ENCODE data around the gene TBC1D3G.
"Not testable (repeated sequence)": the region's sequence is repeated elsewhere in the genome, so short reads cannot be mapped to it uniquely, and the experiment has no call there.

TBC1D3G gene

GRCh38 chr17:36323584-36323983, at the start of gene TBC1D3G:
Gene TBC1D3G (plus strand): TSS chr17:36323884. CDS start chr17:36325412, 1,528 bp downstream.
- DNase-seq (ENCODE audit: low read depth): not testable (repeated sequence)

GRCh38 chr17:36283256-36283655, 40.4 kb upstream of the TBC1D3G start:
- not testable (repeated sequence) for H3K4me3 ChIP-seq (ENCODE audit: low read length); DNase-seq (ENCODE audit: low read depth)

More at GRCh38 chr17:36323584-36323983, at the start of gene TBC1D3G:
- not testable (repeated sequence) for H3K4me3 ChIP-seq (ENCODE audit: low read length)

GRCh38 chr17:36284219-36284618, 39.5 kb upstream of the TBC1D3G start:
- not testable (repeated sequence) for H3K4me3 ChIP-seq (ENCODE audit: low read length)

GRCh38 chr17:36289965-36290612, 33.6 kb upstream of the TBC1D3G start:
- not testable (repeated sequence) for DNase-seq (ENCODE audit: low read depth); H3K4me3 ChIP-seq (ENCODE audit: low read length)

More at GRCh38 chr17:36284219-36284618, 39.5 kb upstream of the TBC1D3G start:
- DNase-seq (ENCODE audit: low read depth): not testable (repeated sequence)

GRCh38 chr17:36295161-36295560, 28.5 kb upstream of the TBC1D3G start:
- not testable (repeated sequence) for H3K4me3 ChIP-seq (ENCODE audit: low read length); DNase-seq (ENCODE audit: low read depth)

GRCh38 chr17:36315736-36316135, 7.9 kb upstream of the TBC1D3G start:
- not testable (repeated sequence) for H3K4me3 ChIP-seq (ENCODE audit: low read length); DNase-seq (ENCODE audit: low read depth)

GRCh38 chr17:36362496-36362895, 38.8 kb downstream of the TBC1D3G start:
- not testable (repeated sequence) for H3K4me3 ChIP-seq (ENCODE audit: low read length); DNase-seq (ENCODE audit: low read depth)

- DNase-seq (ENCODE audit: low read depth); H3K4me3 ChIP-seq (ENCODE audit: low read length): not testable (repeated sequence)
These were observed 52.3 kb downstream of the TBC1D3G start for GRCh38 chr17:36375938-36376337.

Measured in retinal pigment epithelial cell (primary cell).